ENCODE data around the gene MYPN.

DNA sequence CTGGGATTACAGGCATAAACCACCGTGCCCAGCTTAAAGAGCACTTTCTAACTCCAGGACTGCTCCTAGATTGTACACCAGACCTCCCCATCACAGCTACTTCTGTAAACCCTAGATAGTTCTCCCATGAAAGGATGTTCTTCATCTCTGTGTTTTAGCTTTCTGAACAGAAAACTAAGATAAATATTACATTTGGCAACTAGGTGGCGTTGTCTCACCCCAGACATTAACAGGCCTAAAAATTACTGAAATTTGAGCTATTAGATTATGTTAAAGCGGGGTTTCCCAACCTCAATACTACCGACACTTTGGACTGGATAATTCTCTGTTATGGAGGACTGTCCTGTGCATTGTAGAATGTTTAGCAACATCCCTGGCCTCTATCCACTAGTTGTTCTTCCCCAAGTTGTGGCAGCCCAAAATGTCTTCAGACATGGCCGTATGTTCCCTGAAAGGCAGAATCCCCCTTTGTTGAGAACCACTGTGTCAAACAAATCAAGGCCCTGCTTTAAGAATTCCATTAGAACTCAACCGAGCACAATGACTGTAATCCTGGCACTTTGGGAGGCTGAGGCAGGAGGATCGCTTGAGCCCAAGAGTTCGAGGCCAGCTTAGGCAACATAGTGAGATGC, 103.5 kb downstream of the MYPN start:
- no peak for TF ChIP-seq PRDM1 (tag by site-specific recombination; IDR thresholded peaks at IDR 0.05)
- TF ChIP-seq YY1 (tag by site-specific recombination; IDR thresholded peaks at IDR 0.05), result no peak
- TF ChIP-seq, protein P1, sequence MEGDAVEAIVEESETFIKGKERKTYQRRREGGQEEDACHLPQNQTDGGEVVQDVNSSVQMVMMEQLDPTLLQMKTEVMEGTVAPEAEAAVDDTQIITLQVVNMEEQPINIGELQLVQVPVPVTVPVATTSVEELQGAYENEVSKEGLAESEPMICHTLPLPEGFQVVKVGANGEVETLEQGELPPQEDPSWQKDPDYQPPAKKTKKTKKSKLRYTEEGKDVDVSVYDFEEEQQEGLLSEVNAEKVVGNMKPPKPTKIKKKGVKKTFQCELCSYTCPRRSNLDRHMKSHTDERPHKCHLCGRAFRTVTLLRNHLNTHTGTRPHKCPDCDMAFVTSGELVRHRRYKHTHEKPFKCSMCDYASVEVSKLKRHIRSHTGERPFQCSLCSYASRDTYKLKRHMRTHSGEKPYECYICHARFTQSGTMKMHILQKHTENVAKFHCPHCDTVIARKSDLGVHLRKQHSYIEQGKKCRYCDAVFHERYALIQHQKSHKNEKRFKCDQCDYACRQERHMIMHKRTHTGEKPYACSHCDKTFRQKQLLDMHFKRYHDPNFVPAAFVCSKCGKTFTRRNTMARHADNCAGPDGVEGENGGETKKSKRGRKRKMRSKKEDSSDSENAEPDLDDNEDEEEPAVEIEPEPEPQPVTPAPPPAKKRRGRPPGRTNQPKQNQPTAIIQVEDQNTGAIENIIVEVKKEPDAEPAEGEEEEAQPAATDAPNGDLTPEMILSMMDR (tag by site-specific recombination; IDR thresholded peaks at IDR 0.05), result peak; percentile 9; the same call in 1 of the 2 replicates
- TF ChIP-seq REPIN1 (tag by site-specific recombination; IDR thresholded peaks at IDR 0.05; ENCODE audit: low read depth), result no peak
- no peak for TF ChIP-seq ZBTB21 (tag by site-specific recombination; IDR thresholded peaks at IDR 0.05)
- no peak for TF ChIP-seq ZNF138 (tag by site-specific recombination; IDR thresholded peaks at IDR 0.05; ENCODE audit: borderline replicate concordance)
- TF ChIP-seq, protein P2, sequence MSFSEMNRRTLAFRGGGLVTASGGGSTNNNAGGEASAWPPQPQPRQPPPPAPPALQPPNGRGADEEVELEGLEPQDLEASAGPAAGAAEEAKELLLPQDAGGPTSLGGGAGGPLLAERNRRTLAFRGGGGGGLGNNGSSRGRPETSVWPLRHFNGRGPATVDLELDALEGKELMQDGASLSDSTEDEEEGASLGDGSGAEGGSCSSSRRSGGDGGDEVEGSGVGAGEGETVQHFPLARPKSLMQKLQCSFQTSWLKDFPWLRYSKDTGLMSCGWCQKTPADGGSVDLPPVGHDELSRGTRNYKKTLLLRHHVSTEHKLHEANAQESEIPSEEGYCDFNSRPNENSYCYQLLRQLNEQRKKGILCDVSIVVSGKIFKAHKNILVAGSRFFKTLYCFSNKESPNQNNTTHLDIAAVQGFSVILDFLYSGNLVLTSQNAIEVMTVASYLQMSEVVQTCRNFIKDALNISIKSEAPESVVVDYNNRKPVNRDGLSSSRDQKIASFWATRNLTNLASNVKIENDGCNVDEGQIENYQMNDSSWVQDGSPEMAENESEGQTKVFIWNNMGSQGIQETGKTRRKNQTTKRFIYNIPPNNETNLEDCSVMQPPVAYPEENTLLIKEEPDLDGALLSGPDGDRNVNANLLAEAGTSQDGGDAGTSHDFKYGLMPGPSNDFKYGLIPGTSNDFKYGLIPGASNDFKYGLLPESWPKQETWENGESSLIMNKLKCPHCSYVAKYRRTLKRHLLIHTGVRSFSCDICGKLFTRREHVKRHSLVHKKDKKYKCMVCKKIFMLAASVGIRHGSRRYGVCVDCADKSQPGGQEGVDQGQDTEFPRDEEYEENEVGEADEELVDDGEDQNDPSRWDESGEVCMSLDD (tag by site-specific recombination; IDR thresholded peaks at IDR 0.05), result no peak
- TF ChIP-seq ZBTB20 (tag by site-specific recombination; IDR thresholded peaks at IDR 0.05), result no peak
- no peak for TF ChIP-seq HOXA7 (CRISPR knock-in tag; IDR thresholded peaks at IDR 0.05; ENCODE audit: borderline replicate concordance)
